GM13976 (cell line): ENCODE data around the gene WNK1.

Experiments
- DNase-seq: peaks from one replicate; pipeline ENCODE4 v3.0.0; 2012; ENCODE audit warnings: low spot score
- CTCF ChIP-seq: IDR thresholded peaks from 2 replicates; pipeline ENCODE4 v1.5.1; 2012; ENCODE audit warnings: borderline replicate concordance, mild to moderate bottlenecking; ENCODE audit not compliant: insufficient read depth; ENCODE audit errors: extremely low read depth, missing control alignments, control extremely low read depth
- in situ Hi-C: fragments of 300-500 bp; cut with MboI; formaldehyde crosslinking; loops from one replicate; pipeline ENCODE4 v1.12.0; 2022; ENCODE audit warnings: low sequenced_read_pairs, mixed read lengths, inconsistent platforms; ENCODE audit not compliant: unreplicated experiment

WNK1 gene

GRCh38 chr12:789852-790563 lies 37.6 kb downstream of the WNK1 start:
- in situ Hi-C loops: no loop called here
- DNase-seq: no peak
- TF ChIP-seq CTCF: no peak

GRCh38 chr12:790608-791007 lies 38.2 kb downstream of the WNK1 start:
- DNase-seq: no peak
- TF ChIP-seq CTCF: no peak
- in situ Hi-C loops: no loop called here

GRCh38 chr12:793037-793436 lies 40.7 kb downstream of the WNK1 start:
- in situ Hi-C loops: no loop called here
- no peak for DNase-seq
- no peak for TF ChIP-seq CTCF

GRCh38 chr12:793711-794110 lies 41.3 kb downstream of the WNK1 start:
- DNase-seq: no peak
- TF ChIP-seq CTCF: no peak
- in situ Hi-C loops: no loop called here

- in situ Hi-C loops: no loop called here
- no peak for DNase-seq
- no peak for TF ChIP-seq CTCF
These were observed 42.9 kb downstream of the WNK1 start for GRCh38 chr12:795305-795704.

GRCh38 chr12:800401-800800 lies 48.0 kb downstream of the WNK1 start:
- in situ Hi-C loops: no loop called here
- DNase-seq: no peak
- TF ChIP-seq CTCF: no peak
